HG03575 (cell line): ENCODE results near the gene C15orf40.
"Not testable (repeated sequence)": the region's sequence is repeated elsewhere in the genome, so short reads cannot be mapped to it uniquely, and the experiment has no call there.

ENCODE experiments used
- ATAC-seq: cut with Tn5 transposase; IDR thresholded peaks from one replicate; pipeline ENCODE4 v1.9.1; 2021; ENCODE audit not compliant: unreplicated experiment, insufficient number of reproducible peaks, low FRiP score; ENCODE audit errors: extremely low read depth

C15orf40 gene

GRCh38 chr15:82963471-82964341, 47.7 kb downstream of the C15orf40 start:
- no peak for ATAC-seq

GRCh38 chr15:82960766-82961165, 50.7 kb downstream of the C15orf40 start:
- no peak for ATAC-seq

GRCh38 chr15:82959423-82959822, 52.0 kb downstream of the C15orf40 start:
- no peak for ATAC-seq

- no peak for ATAC-seq
Measured at GRCh38 chr15:82958638-82959037, 52.8 kb downstream of the C15orf40 start.

GRCh38 chr15:82952158-82953081, 59.0 kb downstream of the C15orf40 start, which contains the start of gene HOMER2:
TSS of gene HOMER2 (minus strand) at chr15:82952720. CDS start at chr15:82952535, 185 bp downstream.
- no peak for ATAC-seq

GRCh38 chr15:82951472-82952157, 59.8 kb downstream of the C15orf40 start:
- ATAC-seq, result no peak

GRCh38 chr15:82950746-82951370, 60.6 kb downstream of the C15orf40 start:
- ATAC-seq, result no peak

- no peak for ATAC-seq
Measured at GRCh38 chr15:82950295-82950694, 61.1 kb downstream of the C15orf40 start.

GRCh38 chr15:82946155-82946701, 65.2 kb downstream of the C15orf40 start:
- ATAC-seq, result no peak

GRCh38 chr15:82945326-82945725, 66.1 kb downstream of the C15orf40 start:
- ATAC-seq, result no peak

GRCh38 chr15:82944821-82945220, 66.6 kb downstream of the C15orf40 start:
- no peak for ATAC-seq

- no peak for ATAC-seq
Measured at GRCh38 chr15:82944056-82944455, 67.4 kb downstream of the C15orf40 start.

GRCh38 chr15:82943176-82943575, 68.3 kb downstream of the C15orf40 start:
- ATAC-seq, result no peak

GRCh38 chr15:82942691-82943090, 68.7 kb downstream of the C15orf40 start:
- no peak for ATAC-seq

GRCh38 chr15:82939678-82940077, 71.8 kb downstream of the C15orf40 start:
- ATAC-seq, result not testable (repeated sequence)
